ENCODE results near the gene C2orf72. TPM values are rescaled to one million over a fixed set of nuclear protein-coding genes. Genes with fewer than 3 reads are reported as not detected.

The C2orf72 gene
- total RNA-seq, 4 donors from 2014 or later, result 0.21 to 1.6 (median 1.1) TPM; not detected in 1

GRCh38 chr2:231041061-231041689 is 3.9 kb downstream of the C2orf72 start:
- 67 to 76% methylated on average over 4 to 6 of the region's 8 CpGs for WGBS, 2 donors
- Histone ChIP-seq H3K9me3 (no peaks in the 10 kb centered on the region), H3K27me3 (peaks cover 0 to 60% (median 7%) of the 10 kb centered on the region in 4 donors), H3K27ac (no peak overlapping the region), H3K4me3 (no peak overlapping the region), H3K4me1 (peaks cover 0 to 15% (median 11%) of the 10 kb centered on the region in 3 donors), H3K36me3 (no peaks in the 10 kb centered on the region)
- no peak for TF ChIP-seq POLR2A (IDR thresholded peaks at IDR 0.05)
- no peak for TF ChIP-seq CTCF (IDR thresholded peaks at IDR 0.05)
- intact Hi-C loops (cut with DNase I), result no loop called here
- DNase-seq, result no peak

- no peak overlapping the region for H3K27ac ChIP-seq
- no peaks in the 10 kb centered on the region for H3K36me3 ChIP-seq
- intact Hi-C loops (cut with DNase I), result no loop called here
- H3K4me1 ChIP-seq, result no peaks in the 10 kb centered on the region
- H3K9me3 ChIP-seq, result no peaks in the 10 kb centered on the region
- 86 to 90% methylated on average over 4 of the region's 4 CpGs for WGBS, 2 donors
- DNase-seq, result no peak
- no peak for TF ChIP-seq POLR2A (IDR thresholded peaks at IDR 0.05)
- no peak for TF ChIP-seq CTCF (IDR thresholded peaks at IDR 0.05)
- peaks cover 0 to 48% (median 2%) of the 10 kb centered on the region in 4 donors for H3K27me3 ChIP-seq
- no peak overlapping the region for H3K4me3 ChIP-seq
These were observed 6.5 kb downstream of the C2orf72 start for GRCh38 chr2:231043796-231044195.

DNA sequence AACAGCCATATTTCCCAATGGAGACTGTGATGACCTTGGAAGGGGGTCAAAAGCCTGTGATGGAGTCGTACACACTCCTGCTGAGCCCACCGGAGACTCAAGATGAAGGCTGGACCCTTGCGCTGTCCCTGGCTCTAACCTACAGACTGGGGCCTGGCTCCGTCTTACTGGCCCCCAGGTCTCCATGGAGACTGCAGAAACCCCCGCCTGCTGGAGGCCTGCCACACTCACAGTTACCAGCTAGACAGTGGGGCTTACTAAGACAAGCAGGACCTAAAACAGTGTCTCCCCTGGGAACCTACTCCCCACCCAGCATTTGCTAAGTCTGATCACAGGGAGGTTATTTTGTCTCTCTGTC is 9.6 kb downstream of the C2orf72 start:
- Histone ChIP-seq H3K36me3 (no peaks in the 10 kb centered on the region), H3K9me3 (no peaks in the 10 kb centered on the region), H3K27me3 (peaks cover 0 to 32% (median 0%) of the 10 kb centered on the region in 4 donors), H3K27ac (no peak overlapping the region), H3K4me1 (no peaks in the 10 kb centered on the region), H3K4me3 (no peak overlapping the region)
- intact Hi-C loops (cut with DNase I), result no loop called here
- TF ChIP-seq POLR2A (IDR thresholded peaks at IDR 0.05), result no peak
- no peak for TF ChIP-seq CTCF (IDR thresholded peaks at IDR 0.05)
- DNase-seq, result no peak
- WGBS, 2 donors, result 100% methylated on average over 3 of the region's 5 CpGs; no CpG with 5 or more reads in 1 of the 2 donors

GRCh38 chr2:231047274-231047922 is 10.1 kb downstream of the C2orf72 start:
- H3K27me3 ChIP-seq, result peaks cover 0 to 29% (median 0%) of the 10 kb centered on the region in 4 donors
- no peak for DNase-seq
- no peak overlapping the region for H3K4me3 ChIP-seq
- intact Hi-C loops (cut with DNase I), result no loop called here
- TF ChIP-seq CTCF (IDR thresholded peaks at IDR 0.05) (no peak), POLR2A (IDR thresholded peaks at IDR 0.05) (no peak)
- H3K4me1 ChIP-seq, result peaks cover 2 to 4% (median 3%) of the 10 kb centered on the region in 3 donors
- WGBS, 2 donors, result 68 to 73% methylated on average over 4 to 7 of the region's 8 CpGs
- no peaks in the 10 kb centered on the region for H3K36me3 ChIP-seq
- H3K27ac ChIP-seq, result no peak overlapping the region
- H3K9me3 ChIP-seq, result no peaks in the 10 kb centered on the region
